NB4 (cell line): ENCODE results near the gene OTC.
A peak's percentile ranks its signal among the peaks of the same experiment; 100 is the strongest.

Source experiments
- DNase-seq: peaks from one replicate; pipeline ENCODE4 v3.0.0; 2010; ENCODE audit warnings: low read depth
- H3K4me3 ChIP-seq: one replicate; pipeline ENCODE4 v1.5.1; 2011; ENCODE audit warnings: mild to moderate bottlenecking, low read depth, low read length, moderate library complexity
- MYC ChIP-seq: IDR thresholded peaks from 2 replicates; pipeline ENCODE4 v1.6.1; 2011; ENCODE audit warnings: low read depth, low read length
- POLR2A ChIP-seq: IDR thresholded peaks from 2 replicates; pipeline ENCODE4 v1.6.1; 2011; ENCODE audit warnings: mild to moderate bottlenecking; ENCODE audit not compliant: insufficient read length; ENCODE audit errors: extremely low read depth
- TF ChIP-seq, protein P1 (sequence below): IDR thresholded peaks from 2 replicates; pipeline ENCODE4 v1.6.1; 2011; ENCODE audit warnings: low read depth, low read length
- TF ChIP-seq, protein P2 (sequence below): IDR thresholded peaks from one replicate; pipeline ENCODE4 v1.5.1; 2012; ENCODE audit warnings: low read depth, low read length

OTC gene

DNA sequence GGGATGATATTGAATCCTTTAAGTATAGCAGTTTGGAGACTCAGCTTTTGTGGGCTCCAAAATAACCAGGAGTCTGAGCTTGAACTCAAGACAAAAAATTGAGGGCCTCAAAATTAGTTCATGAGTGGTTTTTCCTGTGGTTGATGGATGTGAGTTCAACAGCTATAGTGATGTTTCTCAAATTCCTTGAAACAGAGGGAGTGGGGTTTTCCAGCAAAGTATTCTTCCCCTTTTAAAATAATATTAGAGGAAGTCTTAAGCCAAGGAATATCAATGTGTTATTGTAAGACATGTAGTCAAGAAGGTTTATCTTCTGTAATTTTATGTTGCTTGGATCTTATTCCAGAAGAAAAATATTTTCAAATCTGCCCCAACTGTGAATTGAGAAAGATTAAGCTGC lies 10.6 kb downstream of the OTC start:
- TF ChIP-seq POLR2A (no peak), MYC (no peak)
- TF ChIP-seq, protein P1, sequence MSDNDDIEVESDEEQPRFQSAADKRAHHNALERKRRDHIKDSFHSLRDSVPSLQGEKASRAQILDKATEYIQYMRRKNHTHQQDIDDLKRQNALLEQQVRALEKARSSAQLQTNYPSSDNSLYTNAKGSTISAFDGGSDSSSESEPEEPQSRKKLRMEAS: no peak
- TF ChIP-seq, protein P2, sequence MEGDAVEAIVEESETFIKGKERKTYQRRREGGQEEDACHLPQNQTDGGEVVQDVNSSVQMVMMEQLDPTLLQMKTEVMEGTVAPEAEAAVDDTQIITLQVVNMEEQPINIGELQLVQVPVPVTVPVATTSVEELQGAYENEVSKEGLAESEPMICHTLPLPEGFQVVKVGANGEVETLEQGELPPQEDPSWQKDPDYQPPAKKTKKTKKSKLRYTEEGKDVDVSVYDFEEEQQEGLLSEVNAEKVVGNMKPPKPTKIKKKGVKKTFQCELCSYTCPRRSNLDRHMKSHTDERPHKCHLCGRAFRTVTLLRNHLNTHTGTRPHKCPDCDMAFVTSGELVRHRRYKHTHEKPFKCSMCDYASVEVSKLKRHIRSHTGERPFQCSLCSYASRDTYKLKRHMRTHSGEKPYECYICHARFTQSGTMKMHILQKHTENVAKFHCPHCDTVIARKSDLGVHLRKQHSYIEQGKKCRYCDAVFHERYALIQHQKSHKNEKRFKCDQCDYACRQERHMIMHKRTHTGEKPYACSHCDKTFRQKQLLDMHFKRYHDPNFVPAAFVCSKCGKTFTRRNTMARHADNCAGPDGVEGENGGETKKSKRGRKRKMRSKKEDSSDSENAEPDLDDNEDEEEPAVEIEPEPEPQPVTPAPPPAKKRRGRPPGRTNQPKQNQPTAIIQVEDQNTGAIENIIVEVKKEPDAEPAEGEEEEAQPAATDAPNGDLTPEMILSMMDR: no peak
- no peak overlapping the region for H3K4me3 ChIP-seq
- no peak for DNase-seq

DNA sequence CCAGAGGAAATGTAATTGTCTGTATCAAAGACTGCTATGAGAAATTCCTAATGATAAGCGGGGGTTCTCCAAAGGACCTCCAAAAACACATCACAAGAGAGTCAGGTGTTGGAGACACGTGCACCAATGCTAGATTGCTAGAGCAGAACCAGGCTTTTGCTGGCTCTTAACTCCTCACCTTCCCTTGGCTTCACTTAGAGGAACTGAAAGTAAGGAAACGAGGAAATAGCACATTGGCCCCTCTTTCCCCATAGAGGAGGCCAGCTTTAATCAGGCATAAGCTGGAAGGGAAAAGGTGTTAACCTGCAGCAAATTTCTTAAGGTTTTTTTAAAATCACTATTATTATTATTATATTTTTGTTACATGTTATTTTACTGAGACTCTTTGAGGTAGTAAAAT lies 13.6 kb downstream of the OTC start:
- peak; percentile 31 for DNase-seq
- no peak overlapping the region for H3K4me3 ChIP-seq
- TF ChIP-seq, protein P2: no peak
- TF ChIP-seq, protein P1: no peak
- TF ChIP-seq POLR2A (no peak), MYC (no peak)

DNA sequence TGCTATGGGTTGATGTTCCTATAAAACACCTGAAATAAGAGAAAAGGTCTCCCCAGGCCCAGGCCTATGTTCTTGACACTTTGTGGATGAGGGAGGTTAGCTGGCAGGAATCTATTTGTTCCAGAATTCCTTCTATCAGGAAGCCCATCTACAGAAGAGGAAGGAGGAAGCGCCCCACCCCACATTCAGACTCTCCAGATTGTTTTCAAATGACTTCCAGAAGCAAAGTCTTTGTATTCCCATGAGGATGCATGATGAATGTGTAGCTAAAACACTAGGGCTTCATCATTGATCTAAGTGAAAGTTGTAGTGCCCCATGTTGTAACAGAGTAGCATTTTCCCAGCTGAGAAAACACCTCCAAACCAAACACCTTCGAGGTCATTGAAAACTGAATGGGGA lies 16.4 kb downstream of the OTC start:
- DNase-seq: no peak
- TF ChIP-seq POLR2A: no peak
- TF ChIP-seq, protein P2: no peak
- TF ChIP-seq, protein P1: no peak
- no peak for TF ChIP-seq MYC
- no peak overlapping the region for H3K4me3 ChIP-seq

DNA sequence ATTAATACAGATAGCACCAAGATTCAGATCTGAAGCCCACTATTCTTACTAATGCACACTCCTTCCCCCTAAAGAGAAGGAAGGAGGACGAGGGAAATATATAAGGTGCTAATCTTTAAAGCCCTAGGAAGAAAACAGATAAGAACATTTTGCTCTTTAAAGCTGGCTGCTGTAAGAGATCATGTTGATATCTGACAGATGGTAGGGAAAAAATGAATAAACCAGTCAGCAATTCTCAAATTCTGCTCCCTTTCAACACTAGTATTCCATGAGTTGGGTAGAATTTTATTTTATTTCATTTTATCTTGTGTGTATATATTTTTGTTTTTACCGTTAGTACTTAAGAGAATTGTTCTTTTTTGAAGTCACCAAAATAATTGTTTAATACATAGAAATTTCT lies 19.2 kb downstream of the OTC start:
- no peak for DNase-seq

DNA sequence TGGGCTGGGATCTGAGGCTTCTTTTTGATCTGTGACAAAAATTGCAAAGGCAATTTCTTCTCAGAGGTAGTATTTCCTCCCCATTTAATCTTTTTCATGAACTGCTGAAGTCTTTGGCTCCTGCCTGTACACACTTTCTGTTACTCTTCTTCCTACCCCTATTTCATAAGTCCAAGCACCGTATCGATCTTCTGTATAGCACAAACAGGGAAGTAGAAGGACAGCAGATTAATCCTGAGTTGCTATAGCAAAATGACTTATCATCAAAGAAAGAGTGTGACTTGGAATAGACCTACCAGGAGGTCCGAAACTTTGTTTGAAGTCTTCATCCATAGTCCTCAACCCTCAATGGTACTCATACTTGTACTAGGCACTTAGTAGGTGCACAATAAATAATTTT lies 22.0 kb downstream of the OTC start:
- DNase-seq: no peak
- TF ChIP-seq, protein P1: no peak
- TF ChIP-seq, protein P2: no peak
- TF ChIP-seq MYC: no peak
- no peak for TF ChIP-seq POLR2A
- no peak overlapping the region for H3K4me3 ChIP-seq

More for the DNA sequence above, 19.2 kb downstream of the OTC start:
- no peak for TF ChIP-seq POLR2A
- TF ChIP-seq, protein P2: no peak
- no peak for TF ChIP-seq MYC
- TF ChIP-seq, protein P1: no peak
- H3K4me3 ChIP-seq: no peak overlapping the region

DNA sequence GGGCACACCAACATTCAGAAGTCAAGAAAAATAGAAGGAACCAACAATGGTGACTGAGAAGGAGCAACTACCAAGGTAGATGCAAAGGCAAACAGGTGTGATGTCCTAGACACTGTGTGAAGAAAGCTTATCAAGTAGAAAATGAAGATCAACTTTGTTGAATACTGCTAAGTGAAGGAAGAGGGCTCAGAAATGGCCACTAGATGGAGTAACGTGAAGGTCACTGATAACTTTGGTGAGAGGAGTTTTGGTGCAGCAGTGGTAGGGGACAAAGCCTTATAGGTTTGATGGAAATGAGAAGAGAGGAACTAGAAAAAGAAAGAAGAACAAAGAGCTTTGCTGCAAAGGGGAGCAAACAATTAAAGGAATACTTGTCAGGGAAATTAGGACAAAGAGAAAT lies 23.5 kb downstream of the OTC start:
- DNase-seq: peak; percentile 38
- no peak for TF ChIP-seq POLR2A
- TF ChIP-seq MYC: no peak
- TF ChIP-seq, protein P1: no peak
- TF ChIP-seq, protein P2: peak; percentile 36
- no peak overlapping the region for H3K4me3 ChIP-seq
